Measurements from ENCODE around the gene TSEN2. TPM values are rescaled to one million over a fixed set of nuclear protein-coding genes. Genes with fewer than 3 reads are reported as not detected.
A peak's percentile ranks its signal among the peaks of the same experiment; 100 is the strongest.
"Not testable (repeated sequence)": the region's sequence is repeated elsewhere in the genome, so short reads cannot be mapped to it uniquely, and the experiment has no call there.

Gene TSEN2
- total RNA-seq, 2 donors from 2014 or later = 15.3 to 16.8 TPM

- intact Hi-C loops (cut with DNase I) = no loop called here
- DNase-seq = no peak
- ATAC-seq = no peak
Observed at GRCh38 chr3:12468276-12468675, 16.0 kb upstream of the TSEN2 start.

- intact Hi-C loops (cut with DNase I) = no loop called here
- ATAC-seq (no peak), DNase-seq (no peak)
Observed at GRCh38 chr3:12468757-12469156, 15.5 kb upstream of the TSEN2 start.

- intact Hi-C loops (cut with DNase I); ATAC-seq; DNase-seq: not testable (repeated sequence)
Observed at GRCh38 chr3:12469222-12469621, 15.1 kb upstream of the TSEN2 start.

GRCh38 chr3:12470111-12470510 is 14.2 kb upstream of the TSEN2 start:
- DNase-seq = no peak
- ATAC-seq = no peak
- intact Hi-C loops (cut with DNase I) = loop anchor here in 1 of 2 donors (10.0 kb wide), 1 partner anchor 185 kb away; the partner anchor contains the start of gene PPARG

- no peak for DNase-seq
- intact Hi-C loops (cut with DNase I) = loop anchor here in 1 of 2 donors (10.0 kb wide), 1 partner anchor 186 kb away; the partner anchor contains the start of gene PPARG
- ATAC-seq = no peak
Observed at GRCh38 chr3:12470680-12471079, 13.6 kb upstream of the TSEN2 start.

GRCh38 chr3:12471241-12471640 is 13.0 kb upstream of the TSEN2 start:
- ATAC-seq (no peak), DNase-seq (no peak)
- intact Hi-C loops (cut with DNase I) = loop anchor here in 1 of 2 donors (10.0 kb wide), 1 partner anchor 186 kb away; the partner anchor contains the start of gene PPARG

- ATAC-seq = no peak
- intact Hi-C loops (cut with DNase I) = loop anchor here in 1 of 2 donors (10.0 kb wide), 1 partner anchor 187 kb away; the partner anchor contains the start of gene PPARG
- DNase-seq = no peak
Observed at GRCh38 chr3:12472000-12472610, 12.2 kb upstream of the TSEN2 start.

GRCh38 chr3:12472796-12473195 is 11.5 kb upstream of the TSEN2 start:
- intact Hi-C loops (cut with DNase I) = loop anchor here in 1 of 2 donors (10.0 kb wide), 1 partner anchor 188 kb away; the partner anchor contains the start of gene PPARG
- ATAC-seq = no peak
- DNase-seq = no peak

GRCh38 chr3:12473511-12473910 is 10.8 kb upstream of the TSEN2 start:
- no peak for DNase-seq
- ATAC-seq = no peak
- intact Hi-C loops (cut with DNase I) = loop anchor here in 1 of 2 donors (10.0 kb wide), 1 partner anchor 189 kb away; the partner anchor contains the start of gene PPARG

- no peak for ATAC-seq
- DNase-seq = no peak
- intact Hi-C loops (cut with DNase I) = loop anchor here (5.0 to 10.0 kb wide), 2 partner anchors 192 to 294 kb away; partner anchors contain the start of gene PPARG (in 1 of the 2)
Observed at GRCh38 chr3:12476238-12476897, 7.9 kb upstream of the TSEN2 start.

GRCh38 chr3:12477256-12477655 is 7.0 kb upstream of the TSEN2 start:
- DNase-seq (no peak), ATAC-seq (no peak)
- intact Hi-C loops (cut with DNase I) = loop anchor here (5.0 to 10.0 kb wide), 2 partner anchors 192 to 295 kb away; partner anchors contain the start of gene PPARG (in 1 of the 2)

- ATAC-seq (no peak), DNase-seq (no peak)
- intact Hi-C loops (cut with DNase I) = loop anchor here (2.0 to 10.0 kb wide), 3 partner anchors 194 to 344 kb away; partner anchors contain the start of gene PPARG (in 1 of the 2)
Observed at GRCh38 chr3:12478326-12478725, 6.0 kb upstream of the TSEN2 start.

- ATAC-seq = not testable (repeated sequence)
- intact Hi-C loops (cut with DNase I) = loop anchor here (2.0 to 10.0 kb wide), 3 partner anchors 194 to 344 kb away; partner anchors contain the start of gene PPARG (in 1 of the 2)
Observed at GRCh38 chr3:12479198-12479597, 5.1 kb upstream of the TSEN2 start.

GRCh38 chr3:12479919-12480427 is 4.3 kb upstream of the TSEN2 start:
- ATAC-seq (peak in 1 of 2 donors; percentile 27), DNase-seq (peak; percentile 28)
- intact Hi-C loops (cut with DNase I) = loop anchor here (2.0 to 10.0 kb wide), 5 partner anchors 193 to 345 kb away; partner anchors contain the start of gene PPARG (in 1 of the 2)

More at GRCh38 chr3:12479198-12479597, 5.1 kb upstream of the TSEN2 start:
- DNase-seq = not testable (repeated sequence)

- ATAC-seq (no peak), DNase-seq (no peak)
- intact Hi-C loops (cut with DNase I) = loop anchor here in 1 of 2 donors (5.0 kb wide), 1 partner anchor 346 kb away; no protein-coding TSS in a partner anchor
Observed at GRCh38 chr3:12483410-12483809, 870 bp upstream of the TSEN2 start.

GRCh38 chr3:12483872-12484197 is 445 bp upstream of the TSEN2 start:
- ATAC-seq (no peak), DNase-seq (no peak)
- intact Hi-C loops (cut with DNase I) = loop anchor here in 1 of 2 donors (5.0 kb wide), 1 partner anchor 347 kb away; no protein-coding TSS in a partner anchor

GRCh38 chr3:12484983-12485327 is 675 bp downstream of the TSEN2 start:
- intact Hi-C loops (cut with DNase I) = loop anchor here in 1 of 2 donors (5.0 kb wide), 1 partner anchor 348 kb away; no protein-coding TSS in a partner anchor
- ATAC-seq = no peak
- no peak for DNase-seq

GRCh38 chr3:12486001-12486400 is 1.7 kb downstream of the TSEN2 start:
- no peak for ATAC-seq
- intact Hi-C loops (cut with DNase I) = no loop called here
- no peak for DNase-seq

GRCh38 chr3:12486916-12487315 is 2.6 kb downstream of the TSEN2 start:
- ATAC-seq (no peak), DNase-seq (no peak)
- intact Hi-C loops (cut with DNase I) = no loop called here

GRCh38 chr3:12487336-12487735 is 3.1 kb downstream of the TSEN2 start:
- intact Hi-C loops (cut with DNase I) = no loop called here
- DNase-seq = no peak
- no peak for ATAC-seq
